SK-N-MC (cell line): ENCODE measurements around the gene KRIT1.
A peak's percentile ranks its signal among the peaks of the same experiment; 100 is the strongest.
"Not testable (repeated sequence)": the region's sequence is repeated elsewhere in the genome, so short reads cannot be mapped to it uniquely, and the experiment has no call there.

Experiments
- DNase-seq: peaks from one replicate; pipeline ENCODE4 v3.0.0-alpha.2; 2011; ENCODE audit warnings: low read depth, low spot score
- H3K27ac ChIP-seq: fragments of 200-600 bp; sonication (generic); 2 replicates; pipeline ENCODE4 v1.5.1; 2016; ENCODE audit warnings: mixed run types
- H3K36me3 ChIP-seq: fragments of 200-600 bp; sonication (generic); 2 replicates; pipeline ENCODE4 v1.6.1; 2017; ENCODE audit warnings: antibody characterized with exemption, low read length, mixed read lengths; ENCODE audit not compliant: insufficient read depth
- H3K4me3 ChIP-seq: fragments of 200-600 bp; sonication (generic); 2 replicates; pipeline ENCODE4 v1.5.1; 2016
- H3K9ac ChIP-seq: fragments of 200-600 bp; sonication (generic); 2 replicates; pipeline ENCODE4 v1.8.0; 2017; ENCODE audit warnings: mixed run types, mixed read lengths; ENCODE audit not compliant: insufficient read length
- H3K9me3 ChIP-seq: fragments of 200-600 bp; sonication (generic); 2 replicates; pipeline ENCODE4 v1.6.1; 2017; ENCODE audit warnings: low read depth, mild to moderate bottlenecking, antibody characterized with exemption, low read length, moderate library complexity, mixed read lengths
- EZH2 ChIP-seq: fragments of 200-600 bp; sonication (generic); IDR thresholded peaks from one replicate; pipeline ENCODE4 v1.6.1; 2017; ENCODE audit warnings: antibody characterized with exemption
- FOXP2 ChIP-seq: optimal IDR thresholded peaks from 2 replicates; pipeline ENCODE3; 2011; ENCODE audit warnings: mild to moderate bottlenecking, moderate library complexity; ENCODE audit not compliant: insufficient read depth; ENCODE audit errors: extremely low read length, control extremely low read depth
- POLR2AphosphoS5 ChIP-seq: IDR thresholded peaks from 2 replicates; pipeline ENCODE4 v1.6.1; 2012; ENCODE audit warnings: mild to moderate bottlenecking, low read depth, low read length, borderline replicate concordance

The KRIT1 gene

GRCh38 chr7:92178928-92179924, 66.5 kb downstream of the KRIT1 start, which contains the start of gene LRRD1:
Gene LRRD1, minus strand, starts transcription at chr7:92179142. Its CDS starts 13,940 bp downstream, at chr7:92165202.
- TF ChIP-seq EZH2 (no peak), POLR2AphosphoS5 (no peak), FOXP2 (no peak)
- H3K9me3 ChIP-seq: no peaks in the 10 kb centered on the region
- H3K36me3 ChIP-seq: no peaks in the 10 kb centered on the region
- DNase-seq: no peak
- no peak within 1 kb of the TSS for H3K4me3 ChIP-seq
- H3K27ac ChIP-seq: no peak within 1 kb of the TSS
- H3K9ac ChIP-seq: no peak within 1 kb of the TSS

DNA sequence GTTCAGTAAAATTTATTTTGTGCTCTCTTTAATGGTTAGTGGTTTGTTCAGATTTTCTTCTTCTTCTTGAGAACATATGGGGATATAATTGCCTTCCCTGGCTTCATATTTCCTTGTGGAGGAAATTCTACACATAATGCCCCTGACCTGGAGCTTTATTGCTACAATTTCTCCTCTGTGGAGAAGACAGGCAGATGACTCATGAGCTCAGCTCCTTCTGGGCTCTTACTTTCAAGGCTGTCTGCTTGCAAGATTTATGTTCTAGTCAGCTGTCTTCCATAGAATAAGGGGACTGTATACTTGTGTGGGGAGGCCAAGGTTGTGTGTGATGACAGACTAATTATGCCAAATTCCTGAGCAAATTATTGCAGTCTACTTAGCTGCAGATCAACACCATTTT, 68.4 kb downstream of the KRIT1 start:
- H3K27ac ChIP-seq: peak overlapping the region; percentile 12
- H3K4me3 ChIP-seq: no peak overlapping the region
- H3K9ac ChIP-seq: no peak overlapping the region
- no peaks in the 10 kb centered on the region for H3K9me3 ChIP-seq
- peak; percentile 5 for DNase-seq
- no peaks in the 10 kb centered on the region for H3K36me3 ChIP-seq
- TF ChIP-seq EZH2: no peak
- no peak for TF ChIP-seq POLR2AphosphoS5
- no peak for TF ChIP-seq FOXP2

DNA sequence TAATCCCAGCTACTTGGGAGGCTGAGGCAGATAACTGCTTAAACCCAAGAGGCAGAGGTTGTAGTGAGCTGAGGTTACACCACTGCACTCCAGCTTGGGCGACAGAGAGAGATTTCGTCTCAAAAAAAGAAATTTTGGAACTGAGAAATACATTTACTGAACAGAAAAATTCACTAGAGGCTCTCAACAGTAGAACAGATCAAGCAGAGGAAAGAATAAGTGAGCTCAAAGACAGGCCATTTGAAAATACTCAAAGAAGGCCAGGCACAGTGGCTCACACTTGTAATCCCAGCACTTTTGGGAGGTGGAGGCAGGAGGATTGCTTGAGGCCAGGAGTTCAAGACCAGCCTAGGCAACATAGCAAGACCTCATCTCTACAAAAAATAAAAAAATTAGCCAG, 76.2 kb downstream of the KRIT1 start:
- H3K9me3 ChIP-seq, H3K9ac ChIP-seq, H3K36me3 ChIP-seq, H3K27ac ChIP-seq, DNase-seq, H3K4me3 ChIP-seq: not testable (repeated sequence)

DNA sequence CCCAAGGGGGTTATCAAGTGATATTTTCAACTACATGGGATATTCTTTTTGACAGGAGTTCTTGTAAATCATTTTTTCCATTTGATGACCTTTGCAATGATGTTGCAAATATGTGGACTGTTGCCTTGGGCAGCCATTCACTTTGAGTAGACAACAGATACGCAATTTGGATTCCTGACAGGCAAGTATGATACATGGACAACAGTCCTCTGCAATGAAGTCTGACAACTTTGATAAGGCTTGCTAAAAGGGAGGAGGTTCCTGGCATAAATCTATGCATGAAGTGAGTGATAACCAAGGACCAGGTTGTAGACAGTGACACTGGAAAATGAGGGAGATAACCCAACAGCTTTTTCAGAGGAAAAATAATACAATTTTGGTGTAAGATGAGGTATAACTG, 84.4 kb downstream of the KRIT1 start:
- DNase-seq: no peak
- Histone ChIP-seq H3K36me3 (no peaks in the 10 kb centered on the region), H3K9me3 (no peaks in the 10 kb centered on the region), H3K9ac (no peak overlapping the region), H3K4me3 (no peak overlapping the region), H3K27ac (no peak overlapping the region)
- TF ChIP-seq POLR2AphosphoS5: no peak
- TF ChIP-seq EZH2: no peak
- TF ChIP-seq FOXP2: no peak

DNA sequence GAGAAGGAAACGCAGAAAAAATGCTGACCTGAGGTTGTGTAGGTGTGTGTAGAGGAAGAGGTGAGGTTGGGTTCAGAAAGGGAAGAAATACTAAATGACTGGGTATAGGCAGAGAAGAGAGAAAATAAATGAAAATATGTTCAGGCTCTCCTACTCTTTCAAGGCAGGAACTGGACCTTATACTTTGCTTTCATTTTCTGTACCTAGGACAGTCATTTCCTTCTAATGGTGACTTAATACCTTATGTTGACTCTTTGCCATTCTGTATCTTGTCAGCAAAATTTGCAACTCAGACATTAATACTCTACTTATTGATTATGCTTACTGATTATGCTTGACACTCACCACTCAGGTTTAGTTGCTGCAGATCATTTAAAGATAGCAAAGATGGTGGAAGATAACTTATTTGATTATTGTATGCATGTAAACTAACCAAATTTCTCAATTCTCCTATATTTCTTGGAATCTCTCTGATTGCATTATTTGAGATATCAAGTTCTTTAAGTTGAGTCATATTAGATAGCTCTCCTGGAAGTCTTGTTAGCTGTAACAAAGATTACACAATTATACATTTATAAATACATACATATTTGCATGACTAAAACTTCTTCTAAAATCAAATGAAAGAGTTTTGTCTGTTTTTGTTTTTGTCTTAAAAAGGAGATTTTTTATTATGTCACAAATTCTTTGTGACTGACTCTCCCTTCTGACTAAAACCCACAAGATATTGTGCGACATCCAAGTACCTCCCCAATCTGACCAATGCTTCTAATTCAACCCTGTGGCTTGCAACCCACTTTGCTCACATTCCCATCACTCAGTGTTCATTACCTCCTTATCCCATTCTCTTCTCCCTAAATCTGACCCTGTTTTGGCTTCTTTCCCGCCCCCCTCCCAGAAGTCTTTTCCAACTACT, 86.8 kb downstream of the KRIT1 start:
- Histone ChIP-seq H3K4me3 (no peak overlapping the region), H3K9ac (no peak overlapping the region), H3K27ac (no peak overlapping the region), H3K36me3 (no peaks in the 10 kb centered on the region), H3K9me3 (no peaks in the 10 kb centered on the region)
- TF ChIP-seq EZH2: no peak
- no peak for TF ChIP-seq POLR2AphosphoS5
- no peak for TF ChIP-seq FOXP2
- DNase-seq: no peak

GRCh38 chr7:92156990-92157389, 88.7 kb downstream of the KRIT1 start:
- Histone ChIP-seq H3K27ac (no peak overlapping the region), H3K36me3 (no peaks in the 10 kb centered on the region), H3K9me3 (no peaks in the 10 kb centered on the region), H3K9ac (no peak overlapping the region), H3K4me3 (no peak overlapping the region)
- TF ChIP-seq POLR2AphosphoS5: no peak
- DNase-seq: no peak

- no peak for DNase-seq
- Histone ChIP-seq H3K36me3 (no peaks in the 10 kb centered on the region), H3K27ac (no peak overlapping the region), H3K9me3 (no peaks in the 10 kb centered on the region), H3K4me3 (no peak overlapping the region), H3K9ac (no peak overlapping the region)
- TF ChIP-seq POLR2AphosphoS5 (no peak), FOXP2 (no peak), EZH2 (no peak)
These were observed 90.5 kb downstream of the KRIT1 start for GRCh38 chr7:92155108-92155739.

GRCh38 chr7:92150450-92151017, 95.2 kb downstream of the KRIT1 start:
- H3K27ac ChIP-seq: no peak overlapping the region
- H3K9ac ChIP-seq: no peak overlapping the region
- H3K9me3 ChIP-seq: no peaks in the 10 kb centered on the region
- TF ChIP-seq FOXP2 (no peak), POLR2AphosphoS5 (no peak), EZH2 (no peak)
- DNase-seq: no peak
- no peaks in the 10 kb centered on the region for H3K36me3 ChIP-seq
- no peak overlapping the region for H3K4me3 ChIP-seq
